Activated CD8-positive, alpha-beta memory T cell treated with anti-CD3 and anti-CD28 coated beads, Interleukin-2, amount 50 U/mL, for 1 hour (primary cell): ENCODE data around the gene OR6F1.
"Not testable (repeated sequence)": the region's sequence is repeated elsewhere in the genome, so short reads cannot be mapped to it uniquely, and the experiment has no call there.

Experiments used
- DNase-seq: peaks from one replicate; pipeline ENCODE4 v3.0.0-alpha.2; 2020; ENCODE audit errors: extremely low read depth

OR6F1 gene

DNA sequence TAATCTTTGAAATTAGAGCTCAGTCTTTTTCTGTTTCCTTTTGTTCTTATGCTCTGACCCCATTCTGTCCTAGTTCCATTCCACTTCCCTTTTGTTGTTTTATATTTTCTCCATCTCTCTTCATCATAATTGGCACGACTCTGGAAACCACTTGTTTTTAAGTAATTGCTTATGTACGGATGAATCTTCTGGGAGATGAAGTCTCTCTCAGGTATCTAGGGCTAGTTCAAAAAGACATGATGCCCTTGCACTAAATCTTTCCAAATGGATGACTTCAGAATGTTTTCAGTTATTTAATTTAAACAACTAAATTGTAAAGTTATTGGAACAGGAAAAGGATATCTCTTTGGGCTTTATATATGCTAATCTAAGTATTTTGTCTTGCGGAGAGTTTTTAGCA is at the start of gene OR6F1:
OR6F1 (minus strand) TSS at position 101 of the 400 bp plus-strand sequence. CDS start 3,891 bp downstream, outside the sequence.
- no peak for DNase-seq

DNA sequence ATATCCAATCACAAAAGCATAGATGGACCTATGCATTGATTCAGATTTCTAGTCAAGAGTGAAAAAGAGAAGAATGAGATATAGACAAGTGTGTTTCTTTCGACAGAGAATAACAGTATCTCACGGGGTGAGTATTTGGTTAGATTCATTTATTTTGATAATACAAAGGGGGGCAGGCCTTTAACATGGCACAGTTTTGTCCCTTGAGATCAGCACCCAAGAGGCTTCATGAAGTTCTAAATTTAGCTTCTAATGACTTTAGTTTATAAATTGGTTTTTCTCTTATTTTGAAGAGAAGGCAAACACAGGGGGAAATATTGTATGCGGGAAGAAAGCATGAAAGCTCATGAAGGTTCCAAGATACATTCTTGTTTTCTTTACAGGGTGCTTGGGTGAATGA is 44.0 kb upstream of the OR6F1 start, which contains the start of gene OR1C1:
OR1C1 (minus strand) TSS at position 101 of the 400 bp plus-strand sequence. CDS start 2,150 bp downstream, outside the sequence.
- DNase-seq: no peak

DNA sequence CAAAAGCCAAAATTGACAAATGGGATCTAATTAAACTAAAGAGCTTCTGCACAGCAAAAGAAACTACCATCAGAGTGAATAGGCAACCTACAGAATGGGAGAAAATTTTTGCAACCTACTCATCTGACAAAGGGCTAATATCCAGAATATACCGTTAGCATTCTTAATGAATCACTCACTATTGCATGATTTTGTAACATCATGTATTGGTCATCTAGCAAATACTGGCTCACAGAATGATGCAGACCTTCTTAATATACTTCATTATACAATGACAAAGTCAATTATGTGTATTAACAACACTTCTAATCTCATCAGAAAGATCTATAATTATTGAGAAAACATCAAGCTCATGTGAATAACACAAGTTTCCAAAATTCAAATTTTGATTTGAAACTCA is 37.9 kb upstream of the OR6F1 start:
- DNase-seq: not testable (repeated sequence)

DNA sequence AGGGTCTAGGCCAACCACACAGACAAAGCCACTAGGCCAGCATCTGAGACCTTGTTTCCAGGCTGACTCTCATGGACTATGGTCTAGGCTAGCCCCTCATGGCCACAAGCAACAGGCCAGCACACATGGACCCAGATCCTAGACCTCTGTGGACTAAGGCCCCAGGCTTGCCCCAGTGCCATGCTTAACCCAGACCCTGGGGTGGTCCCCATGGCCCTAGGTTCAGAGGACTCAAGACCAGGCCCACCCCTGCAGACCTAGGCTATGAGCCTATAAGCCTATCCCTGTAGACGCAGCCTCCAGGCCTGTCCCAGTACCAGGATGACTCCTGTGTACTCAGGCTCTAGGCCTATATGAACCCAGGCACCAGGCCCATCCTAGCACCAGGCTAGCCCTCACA is 33.4 kb upstream of the OR6F1 start:
- no peak for DNase-seq

DNA sequence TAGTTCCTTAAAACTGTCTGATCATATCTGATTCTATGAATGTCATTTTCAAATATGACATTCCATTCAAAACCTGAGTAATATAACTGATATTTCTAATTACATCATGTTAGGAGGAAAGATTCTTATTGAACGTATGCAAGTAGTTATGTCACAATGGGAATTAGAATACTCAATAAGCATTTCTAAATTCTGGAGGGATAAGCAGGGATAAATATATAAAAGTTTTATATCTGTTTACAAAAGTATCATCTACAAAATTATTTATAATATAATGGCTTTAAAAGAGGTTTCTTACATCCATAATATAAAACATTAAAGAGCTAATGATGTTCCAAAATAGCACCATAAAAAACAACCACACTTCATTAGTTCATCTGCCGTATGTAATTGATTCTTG is 31.6 kb upstream of the OR6F1 start, which contains the start of gene OR14A2:
OR14A2 (minus strand) TSS at position 101 of the 400 bp plus-strand sequence.
- DNase-seq: no peak

DNA sequence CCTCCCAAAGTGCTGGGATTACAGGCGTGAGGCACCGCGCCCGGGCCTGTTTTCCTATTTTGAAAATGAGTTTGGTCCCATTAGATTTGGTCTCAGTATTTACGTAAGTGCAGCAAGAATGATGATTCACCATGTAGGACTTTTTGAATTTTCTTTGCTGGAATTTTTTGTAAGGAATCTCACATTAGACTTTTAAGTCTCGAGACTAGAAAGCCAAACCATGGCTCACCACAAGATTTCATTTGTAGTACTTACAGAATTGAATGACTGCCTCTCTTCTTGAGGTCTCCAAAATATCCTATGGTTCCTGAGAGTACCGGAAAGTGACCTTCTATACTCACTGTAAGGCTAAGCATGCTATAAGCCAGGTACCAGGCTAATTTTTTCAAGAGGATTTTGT is 31.2 kb upstream of the OR6F1 start:
- no peak for DNase-seq

DNA sequence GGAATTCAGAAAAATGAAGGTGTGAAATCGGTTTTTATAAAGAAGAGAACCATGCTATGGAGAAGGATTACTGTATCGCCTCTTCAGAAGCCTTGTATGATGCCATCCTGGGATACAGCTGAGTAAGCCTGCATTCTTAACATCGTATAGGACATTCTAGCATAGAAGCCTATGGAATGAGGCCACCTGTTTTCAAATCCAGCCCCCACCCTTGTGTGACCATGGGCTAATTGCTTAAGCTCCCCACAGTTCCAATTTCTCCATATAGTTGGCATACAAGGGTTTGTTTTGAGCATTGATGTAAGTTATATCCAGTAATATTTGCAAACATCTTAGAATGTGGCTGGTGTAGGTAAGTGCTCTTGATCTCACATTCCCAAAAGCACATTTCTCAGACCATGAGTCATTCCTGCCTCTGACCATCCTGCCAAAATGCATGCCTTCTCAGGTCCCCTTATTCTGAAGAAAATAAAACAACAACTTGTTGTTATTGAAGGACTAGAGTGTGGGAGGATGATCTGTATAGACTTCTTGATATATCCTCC is 30.0 kb upstream of the OR6F1 start:
- no peak for DNase-seq

DNA sequence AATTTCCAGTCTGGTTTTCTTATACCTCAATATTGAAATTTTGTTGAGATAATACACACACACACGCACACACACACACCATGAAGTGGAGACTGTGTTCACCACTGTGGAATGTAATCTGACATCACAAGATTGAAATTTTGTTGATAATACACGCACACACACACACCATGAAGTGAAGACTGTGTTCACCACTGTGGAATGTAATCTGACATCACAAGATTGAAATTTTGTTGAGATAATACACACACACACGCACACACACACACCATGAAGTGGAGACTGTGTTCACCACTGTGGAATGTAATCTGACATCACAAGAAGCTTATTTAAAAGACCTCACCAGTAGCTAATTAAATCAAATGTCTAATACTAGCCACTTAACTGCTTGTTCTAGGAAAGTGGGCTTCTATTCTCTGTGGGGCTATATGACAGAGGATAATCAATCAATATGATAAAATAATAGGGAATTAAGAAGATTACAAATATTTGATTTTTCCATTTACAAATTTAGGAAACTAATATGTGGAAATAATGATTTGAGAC is 25.8 kb upstream of the OR6F1 start:
- not testable (repeated sequence) for DNase-seq

DNA sequence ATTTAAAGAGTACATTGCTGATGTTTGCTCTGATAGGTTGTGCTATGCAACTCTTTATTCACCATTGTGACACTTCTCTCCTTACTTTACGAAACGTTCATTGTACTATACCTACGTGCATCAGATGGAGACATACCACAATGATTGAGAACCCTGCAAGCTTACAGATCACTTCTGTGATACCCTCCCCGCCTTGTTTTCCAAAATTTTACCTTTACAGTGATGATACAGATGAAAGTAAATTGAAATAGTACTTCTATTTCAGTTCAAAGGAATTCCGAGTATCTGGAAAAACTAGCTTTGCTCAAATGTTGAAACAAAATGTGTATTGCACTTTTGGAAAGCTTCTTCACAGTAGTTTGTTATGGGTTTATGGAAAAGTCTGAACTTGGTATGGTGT is 25.3 kb upstream of the OR6F1 start:
- no peak for DNase-seq

DNA sequence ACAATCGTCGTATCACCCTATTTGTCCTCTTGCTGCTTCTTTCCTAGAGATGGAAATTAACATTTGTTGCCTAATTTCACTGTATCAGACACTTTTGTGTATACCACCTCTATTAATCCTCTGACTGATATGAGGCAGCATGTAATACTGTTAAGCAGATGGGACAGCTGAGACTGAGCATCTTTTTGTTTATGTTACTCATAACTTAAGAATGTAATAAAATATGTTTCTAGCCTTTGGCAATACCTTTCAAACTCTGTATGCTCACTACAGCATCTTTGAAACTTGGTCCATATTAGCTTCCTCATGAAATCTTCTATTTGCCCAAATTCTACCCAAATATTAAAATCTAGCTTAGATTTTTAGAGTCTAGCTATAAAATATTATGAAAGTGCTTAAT is 24.3 kb upstream of the OR6F1 start:
- DNase-seq: no peak

DNA sequence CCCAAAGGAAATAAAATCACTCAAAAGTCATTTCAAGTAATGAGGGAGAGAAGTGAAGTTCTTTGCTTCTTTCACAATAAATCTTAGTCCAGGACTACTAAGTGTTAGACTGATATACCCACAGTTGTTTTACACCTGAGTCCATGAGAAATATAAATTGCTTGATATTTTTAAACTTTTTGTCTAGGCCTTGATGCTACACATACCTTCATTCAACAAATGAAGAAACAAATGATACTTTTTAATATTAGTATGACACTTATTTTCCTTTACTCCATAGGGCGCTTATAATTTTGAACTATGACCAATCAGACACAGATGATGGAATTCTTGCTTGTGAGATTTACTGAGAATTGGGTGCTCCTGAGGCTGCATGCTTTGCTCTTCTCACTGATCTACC is 21.9 kb upstream of the OR6F1 start, which contains the start of gene OR14K1:
OR14K1 (plus strand) TSS at position 301 of the 400 bp plus-strand sequence; CDS start at position 301, 0 bp downstream.
- DNase-seq: no peak

DNA sequence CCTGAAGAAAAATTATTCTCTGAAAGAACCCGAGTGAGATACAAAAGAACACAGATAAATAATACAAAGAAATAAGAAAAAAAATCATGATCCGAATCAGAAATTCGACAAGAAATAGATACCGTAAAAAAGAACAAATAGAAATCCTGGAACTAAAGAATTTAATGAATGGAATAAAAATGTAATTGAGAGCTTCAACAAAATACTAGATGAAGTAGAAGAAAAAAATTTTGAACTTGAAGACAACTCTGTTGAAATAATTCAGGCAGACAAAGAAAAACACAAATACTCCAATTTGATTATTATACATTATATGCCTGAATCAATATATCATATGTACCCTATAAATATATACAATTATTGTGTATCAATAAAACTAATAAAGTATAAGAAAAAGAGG is 4.8 kb upstream of the OR6F1 start:
- DNase-seq: no peak

DNA sequence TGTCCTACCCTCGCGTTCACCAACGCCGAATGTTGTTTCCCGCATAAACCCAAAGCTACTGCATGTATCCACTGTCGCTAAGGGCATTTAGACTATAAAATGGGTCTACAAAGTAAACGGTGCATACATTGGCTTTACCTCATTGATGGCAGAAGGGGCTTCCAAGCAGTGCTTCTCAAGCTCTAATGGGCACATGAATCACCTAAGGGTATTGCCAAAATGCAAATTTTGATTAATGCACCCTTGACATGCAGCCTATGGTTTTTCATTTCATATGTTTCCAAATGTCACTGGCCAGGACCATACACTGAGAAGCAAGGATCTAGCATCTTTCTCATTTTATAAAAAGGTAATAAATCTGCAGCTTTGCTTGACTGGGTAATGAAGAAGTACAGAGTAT is 2.7 kb downstream of the OR6F1 start:
- DNase-seq: no peak

DNA sequence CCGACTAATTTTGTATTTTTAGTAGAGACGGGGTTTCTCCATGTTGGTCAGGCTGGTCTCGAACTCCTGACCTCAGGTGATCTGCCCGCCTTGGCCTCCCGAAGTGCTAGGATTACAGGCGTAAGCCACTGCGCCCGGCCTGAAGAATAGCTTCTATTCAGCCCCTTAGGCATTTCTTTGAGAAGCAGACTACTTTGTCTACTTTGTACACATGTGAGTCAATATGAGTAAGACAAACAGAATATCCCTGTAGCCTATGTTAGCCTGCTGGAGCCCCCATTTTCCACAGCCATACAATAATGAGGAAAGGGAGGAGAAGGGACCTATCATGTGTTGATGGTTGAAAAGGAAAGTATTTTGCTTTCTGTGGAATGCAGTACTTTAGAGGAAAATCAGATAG is 5.8 kb downstream of the OR6F1 start:
- not testable (repeated sequence) for DNase-seq

DNA sequence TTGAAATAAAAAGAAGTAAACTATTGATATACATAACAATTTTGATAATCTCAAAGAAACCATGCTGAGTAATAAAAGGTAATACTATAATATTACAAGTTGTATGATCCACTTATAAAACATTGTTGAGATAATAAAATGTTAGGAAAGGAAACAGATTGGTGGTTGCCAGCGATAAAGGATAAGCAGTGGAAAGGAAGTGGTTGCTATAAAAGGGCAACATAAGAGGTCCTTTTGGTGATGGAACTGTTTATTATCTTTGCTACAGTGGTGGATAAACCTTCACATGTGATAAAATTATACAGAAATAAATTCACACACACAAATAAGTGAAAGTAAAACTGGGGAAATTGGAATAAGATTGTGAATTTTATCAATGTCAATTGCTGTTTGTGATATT is 15.1 kb downstream of the OR6F1 start:
- no peak for DNase-seq

DNA sequence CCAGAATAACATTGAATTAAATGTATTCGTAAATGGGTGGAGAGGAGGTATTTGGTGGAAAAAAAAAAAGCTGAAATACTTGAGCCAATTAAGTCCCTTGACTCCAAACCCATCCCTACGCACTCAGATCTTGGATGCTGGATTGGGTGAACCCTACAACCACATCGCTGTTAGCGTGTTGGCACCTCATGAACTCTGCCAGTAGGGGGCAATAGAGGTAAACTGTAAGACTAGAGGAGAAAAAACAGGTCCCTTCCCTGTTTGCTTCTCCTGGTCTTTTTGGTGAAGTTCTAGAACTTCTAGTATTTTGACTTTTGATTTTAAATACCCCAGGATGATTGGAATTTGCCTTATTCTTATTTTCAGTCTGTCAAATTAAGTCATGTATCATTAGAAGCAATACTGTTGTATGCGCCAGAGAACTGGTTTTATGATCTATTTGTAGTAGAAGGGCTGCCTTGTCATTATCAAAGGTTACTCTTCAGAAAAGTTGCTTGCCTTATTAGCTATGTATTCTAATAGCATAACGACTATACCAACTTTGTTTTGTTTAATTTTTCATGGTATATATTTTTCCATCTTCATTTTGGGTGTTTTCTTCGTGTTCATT is 35.1 kb downstream of the OR6F1 start:
- no peak for DNase-seq

DNA sequence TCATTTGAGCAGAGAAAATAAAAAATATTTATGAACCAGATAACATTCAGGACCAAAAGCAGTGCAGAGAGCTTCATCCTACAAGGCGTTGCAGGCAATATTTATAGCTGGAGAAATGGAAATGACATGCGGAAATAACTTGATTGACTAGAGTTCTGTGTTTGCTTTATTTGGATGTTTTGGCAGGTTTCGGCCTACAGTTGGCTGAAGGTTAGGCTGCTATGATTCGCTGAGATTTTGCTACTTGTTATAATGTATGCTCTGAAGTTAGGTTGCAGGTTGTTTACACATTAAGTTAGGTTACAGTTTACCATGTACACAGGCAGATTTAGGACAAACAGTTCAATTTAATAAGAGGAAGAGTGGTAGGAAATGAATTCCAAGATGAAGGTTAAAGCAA is 36.3 kb downstream of the OR6F1 start:
- DNase-seq: no peak

DNA sequence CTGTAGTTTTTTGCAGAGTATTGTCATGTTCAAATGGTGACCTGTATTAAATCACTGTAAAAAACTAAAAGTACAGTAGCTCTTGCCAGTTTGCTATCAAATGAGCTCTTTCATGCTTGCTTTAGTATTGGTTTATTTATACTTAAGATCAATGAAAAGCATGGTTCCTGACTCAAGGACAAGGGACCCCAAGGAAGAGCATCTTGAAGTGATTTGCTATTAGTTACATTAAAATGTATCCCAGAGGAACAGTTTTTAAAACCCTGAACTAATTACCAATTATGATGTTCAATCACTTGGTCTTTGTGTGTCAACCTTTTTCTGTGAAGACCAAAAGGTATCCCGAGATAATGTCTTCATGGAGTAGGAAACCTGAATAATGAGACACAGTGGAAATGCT is 36.8 kb downstream of the OR6F1 start, which contains the start of gene OR13G1:
OR13G1 (minus strand) TSS at position 101 of the 400 bp plus-strand sequence. CDS start 6,698 bp downstream, outside the sequence.
- no peak for DNase-seq

DNA sequence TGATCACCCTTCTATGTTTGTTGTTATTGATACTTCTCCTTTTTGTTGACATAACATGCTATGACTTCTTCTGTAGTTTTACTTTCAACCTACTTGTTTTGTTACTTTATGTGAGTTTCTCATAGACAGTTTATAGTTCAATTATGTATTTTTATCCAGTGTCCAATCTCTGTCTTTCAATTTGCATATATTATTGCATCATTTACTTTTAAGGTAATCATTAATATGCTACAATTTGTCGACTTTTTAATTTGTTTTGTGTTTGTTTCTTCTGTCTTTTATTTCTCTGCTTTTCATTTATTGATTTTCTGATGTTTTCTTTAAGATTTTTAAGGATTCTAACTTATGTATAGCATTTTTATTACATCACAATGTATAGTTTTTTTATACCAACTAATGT is 47.2 kb downstream of the OR6F1 start:
- DNase-seq: no peak
